IMR-90 (cell line): ENCODE results near the gene RFX2. TPM values are rescaled to one million over a fixed set of nuclear protein-coding genes. Genes with fewer than 3 reads are reported as not detected.

ENCODE experiments used
- ATAC-seq: fragments of 200-7000 bp; cut with Tn5 transposase; 2 replicates; pipeline ENCODE4 v1.9.1; 2020; ENCODE audit warnings: low read depth, mild to moderate bottlenecking, moderate library complexity
- BruUV-seq: library from RNA; stranded (reverse); fragments of 400-500 nt; replicated peaks from 2 replicates; lab custom pipeline; 2021; lab: Mats Ljungman, UMichigan
- CTCF ChIA-PET: fragments of 300-600 bp; formaldehyde crosslinking; extraction: SDS; loops from one replicate; lab custom pipeline; 2021; ENCODE audit warnings: antibody characterized with exemption; lab: Yijun Ruan, JAX
- POLR2A ChIA-PET: fragments of 300-600 bp; sonication (Branson Sonifier 250); formaldehyde crosslinking; loops from one replicate; lab custom pipeline; 2022; ENCODE audit warnings: antibody characterized with exemption; ENCODE audit not compliant: unreplicated experiment; lab: Charles Lee
- DNase-seq: peaks from one replicate; pipeline ENCODE4 v3.0.0; 2013
- H2AFZ ChIP-seq: replicated peaks from 2 replicates; pipeline ENCODE3; 2013; ENCODE audit warnings: low read length, mild to moderate bottlenecking; ENCODE audit not compliant: poor library complexity
- H2AK5ac ChIP-seq: 2 replicates; pipeline ENCODE4 v1.6.1; 2013; ENCODE audit warnings: low read depth, low read length, inconsistent platforms
- H2AK9ac ChIP-seq: replicated peaks from 2 replicates; pipeline ENCODE3; 2013; ENCODE audit warnings: mild to moderate bottlenecking, low read depth, low read length, moderate library complexity; ENCODE audit not compliant: poor library complexity
- H2BK120ac ChIP-seq: 2 replicates; pipeline ENCODE4 v1.6.1; 2013; ENCODE audit warnings: low read depth, low read length, inconsistent platforms
- H2BK15ac ChIP-seq: 3 replicates; pipeline ENCODE4 v1.6.1; 2013; ENCODE audit warnings: low read depth, low read length, inconsistent platforms
- H2BK20ac ChIP-seq: 2 replicates; pipeline ENCODE4 v1.6.1; 2013; ENCODE audit warnings: low read depth, mild to moderate bottlenecking, inconsistent platforms, low read length, moderate library complexity
- H2BK5ac ChIP-seq: 2 replicates; pipeline ENCODE4 v1.6.1; 2013; ENCODE audit warnings: mild to moderate bottlenecking, low read depth, low read length, inconsistent platforms; ENCODE audit not compliant: poor library complexity, severe bottlenecking
- H3K14ac ChIP-seq: replicated peaks from 2 replicates; pipeline ENCODE4 v1.6.1; 2013; ENCODE audit warnings: low read depth, low read length, inconsistent platforms
- H3K18ac ChIP-seq: 2 replicates; pipeline ENCODE4 v1.6.1; 2013; ENCODE audit warnings: low read depth, low read length, control low read depth
- H3K23ac ChIP-seq: 2 replicates; pipeline ENCODE4 v1.6.1; 2013; ENCODE audit warnings: low read depth, low read length, inconsistent platforms
- H3K27ac ChIP-seq: 2 replicates; pipeline ENCODE4 v1.5.1; 2013; ENCODE audit warnings: mild to moderate bottlenecking, control low read depth, low read length; ENCODE audit not compliant: insufficient read depth
- H3K27me3 ChIP-seq: 2 replicates; pipeline ENCODE4 v1.6.1; 2013; ENCODE audit warnings: low read length; ENCODE audit not compliant: control insufficient read depth, insufficient read depth
- H3K36me3 ChIP-seq: 2 replicates; pipeline ENCODE4 v1.6.1; 2013; ENCODE audit warnings: low read length, mixed read lengths; ENCODE audit not compliant: control insufficient read depth, insufficient read depth
- H3K4ac ChIP-seq: 2 replicates; pipeline ENCODE4 v1.6.1; 2013; ENCODE audit warnings: low read depth, low read length, inconsistent platforms
- H3K4me1 ChIP-seq: 2 replicates; pipeline ENCODE4 v1.6.1; 2013; ENCODE audit warnings: low read length, mixed read lengths; ENCODE audit not compliant: control insufficient read depth, insufficient read depth
- H3K4me2 ChIP-seq: 2 replicates; pipeline ENCODE4 v1.6.1; 2013; ENCODE audit warnings: low read depth, mild to moderate bottlenecking, control low read depth, low read length, moderate library complexity
- H3K4me3 ChIP-seq: 2 replicates; pipeline ENCODE4 v1.5.1; 2013; ENCODE audit warnings: low read depth, mild to moderate bottlenecking, control low read depth, low read length, moderate library complexity; ENCODE audit not compliant: insufficient read depth
- H3K56ac ChIP-seq: 2 replicates; pipeline ENCODE4 v1.6.1; 2013; ENCODE audit warnings: low read length, inconsistent platforms; ENCODE audit not compliant: insufficient read depth; ENCODE audit errors: extremely low read depth
- H3K79me1 ChIP-seq, 2 experiments: 2 replicates each; pipeline ENCODE4 v1.6.1; 2013; ENCODE audit warnings: low read length in 2 of 2, inconsistent platforms in 1 of 2, low read depth in 1 of 2
- H3K9ac ChIP-seq: 2 replicates; pipeline ENCODE4 v1.6.1; 2013; ENCODE audit warnings: low read depth, low read length, control low read depth
- H3K9me1 ChIP-seq: 2 replicates; pipeline ENCODE4 v1.6.1; 2013; ENCODE audit warnings: low read length, inconsistent platforms; ENCODE audit not compliant: insufficient read depth
- H3K9me3 ChIP-seq: 2 replicates; pipeline ENCODE4 v1.6.1; 2013; ENCODE audit warnings: low read length; ENCODE audit not compliant: control insufficient read depth, insufficient read depth
- H4K20me1 ChIP-seq: 2 replicates; pipeline ENCODE4 v1.6.1; 2013; ENCODE audit warnings: low read length, inconsistent platforms; ENCODE audit not compliant: insufficient read depth
- H4K5ac ChIP-seq: 2 replicates; pipeline ENCODE4 v1.6.1; 2013; ENCODE audit warnings: mild to moderate bottlenecking, low read depth, low read length, control low read depth
- H4K8ac ChIP-seq, 2 experiments: 2 replicates each; pipeline ENCODE4 v1.6.1; 2013; ENCODE audit warnings: low read depth in 2 of 2, low read length in 2 of 2, control low read depth in 1 of 2, inconsistent platforms in 1 of 2
- H4K91ac ChIP-seq: 2 replicates; pipeline ENCODE4 v1.6.1; 2013; ENCODE audit warnings: low read depth, low read length, inconsistent platforms; ENCODE audit not compliant: insufficient read depth
- BHLHE40 ChIP-seq: fragments of 150-350 bp; IDR thresholded peaks from 2 replicates; pipeline ENCODE4 v1.6.1; 2016; ENCODE audit warnings: mild to moderate bottlenecking, low read depth, low read length
- CEBPB ChIP-seq: IDR thresholded peaks from 2 replicates; pipeline ENCODE4 v1.6.1; 2012; ENCODE audit warnings: low read depth, low read length, improper control_type of control experiment
- CHD1 ChIP-seq: IDR thresholded peaks from 2 replicates; pipeline ENCODE4 v1.6.1; 2012; ENCODE audit warnings: low read depth, low read length, improper control_type of control experiment
- CTCF ChIP-seq: conservative IDR thresholded peaks from 2 replicates; pipeline ENCODE4 v1.5.1; 2012; ENCODE audit warnings: mild to moderate bottlenecking, low read depth, low read length, improper control_type of control experiment
- FOS ChIP-seq: fragments of 150-350 bp; IDR thresholded peaks from 2 replicates; pipeline ENCODE4 v1.6.1; 2016; ENCODE audit warnings: low read depth, low read length
- MAFK ChIP-seq: IDR thresholded peaks from 2 replicates; pipeline ENCODE4 v1.6.1; 2012; ENCODE audit warnings: low read depth, low read length, improper control_type of control experiment
- MXI1 ChIP-seq: IDR thresholded peaks from 2 replicates; pipeline ENCODE4 v1.6.1; 2012; ENCODE audit warnings: low read depth, mild to moderate bottlenecking, low read length, moderate library complexity, borderline replicate concordance
- NFE2L2 ChIP-seq: fragments of 150-350 bp; IDR thresholded peaks from 2 replicates; pipeline ENCODE4 v1.6.1; 2016; ENCODE audit warnings: low read depth, mild to moderate bottlenecking, low read length
- RAD21 ChIP-seq: IDR thresholded peaks from 2 replicates; pipeline ENCODE4 v1.6.1; 2012; ENCODE audit warnings: low read length, improper control_type of control experiment
- RFX5 ChIP-seq: IDR thresholded peaks from 2 replicates; pipeline ENCODE4 v1.8.0; 2012; ENCODE audit warnings: low read depth, mild to moderate bottlenecking, low read length, moderate library complexity
- USF2 ChIP-seq: fragments of 150-350 bp; IDR thresholded peaks from 2 replicates; pipeline ENCODE4 v1.6.1; 2017; ENCODE audit warnings: mild to moderate bottlenecking, antibody characterized with exemption, low read length, low read depth
- WGBS, 2 experiments: methylation state at CpG; one replicate each; pipeline versions ENCODE4 v1.1.5 to v1.1.7; 2013; ENCODE audit warnings: missing lambda C conversion rate in 2 of 2; ENCODE audit not compliant: insufficient read length in 1 of 2; ENCODE audit errors: extremely low coverage in 2 of 2; 5-methylcytosine and 5-hydroxymethylcytosine counted together
- dilution Hi-C: fragments of 300-500 bp; cut with HindIII; formaldehyde crosslinking; loops from one replicate; pipeline ENCODE4 v1.14.3; 2018; ENCODE audit warnings: low sequenced_read_pairs; ENCODE audit not compliant: unreplicated experiment
- in situ Hi-C: fragments of 300-500 bp; cut with MboI; formaldehyde crosslinking; loops from 3 replicates; pipeline ENCODE4 v1.14.3; 2019; ENCODE audit warnings: low sequenced_read_pairs, inconsistent platforms, mixed read lengths
- intact Hi-C: fragments of 100-400 bp; cut with micrococcal nuclease; formaldehyde crosslinking; loops from 2 replicates; pipeline ENCODE4 v1.10.0; 2022
- polyA plus RNA-seq, 3 experiments: library from polyadenylated mRNA; depleted of rRNA; stranded (reverse); fragments of >200 nt; gene quantifications; 2 replicates each; pipeline ENCODE4 v1.2.3, GENCODE V29; 2012; ENCODE audit warnings: low replicate concordance in 1 of 3
- total RNA-seq: library from RNA; depleted of rRNA; stranded (reverse); fragments of >200 nt; gene quantifications from 2 replicates; pipeline ENCODE4 v1.2.3, GENCODE V29; 2012

Gene RFX2
- total and polyA plus RNA-seq, 2 of the 4 experiments (the other 2 are of a cell fraction) = 2.2 to 4.9 TPM

- TF ChIP-seq USF2 = no peak
- TF ChIP-seq MAFK = no peak
- no peak for TF ChIP-seq CEBPB
- TF ChIP-seq NFE2L2 = no peak
- TF ChIP-seq MXI1 = no peak
- TF ChIP-seq CHD1 = no peak
- TF ChIP-seq RAD21 = no peak
- TF ChIP-seq CTCF = no peak
- TF ChIP-seq RFX5 = no peak
- TF ChIP-seq BHLHE40 = no peak
- no peak for TF ChIP-seq FOS
- H2BK120ac ChIP-seq = no peak overlapping the region
- H3K9me3 ChIP-seq = no peaks in the 10 kb centered on the region
- no peak overlapping the region for H3K18ac ChIP-seq
- H4K8ac ChIP-seq = no peak overlapping the region
- peaks cover 92% of the 10 kb centered on the region for H4K20me1 ChIP-seq
- no peak overlapping the region for H3K23ac ChIP-seq
- CTCF ChIA-PET = no interaction called here
- dilution Hi-C loops = no loop called here
- H3K27me3 ChIP-seq = no peaks in the 10 kb centered on the region
- BruUV-seq = no TSS peak
- no peak overlapping the region for H2BK5ac ChIP-seq
- in situ Hi-C loops = no loop called here
- peaks cover 30 to 99% of the 10 kb centered on the region in 2 experiments for H3K79me1 ChIP-seq
- no peak overlapping the region for H2BK15ac ChIP-seq
- no peak overlapping the region for H3K9ac ChIP-seq
- no peak overlapping the region for H2AFZ ChIP-seq
- no peak overlapping the region for H3K56ac ChIP-seq
- peak overlapping the region; percentile 20 for H2AK9ac ChIP-seq
- DNase-seq (no peak), ATAC-seq (no peak)
- no peak overlapping the region for H4K91ac ChIP-seq
- H3K4me2 ChIP-seq = no peak overlapping the region
- POLR2A ChIA-PET = no interaction called here
- H3K4me1 ChIP-seq = peaks cover 50% of the 10 kb centered on the region
- intact Hi-C loops = no loop called here
- peak overlapping the region; percentile 69; the same call in 1 of the 2 replicates for H3K4ac ChIP-seq
- H3K36me3 ChIP-seq = no peaks in the 10 kb centered on the region; the same call in 1 of the 2 replicates
- no peak overlapping the region for H3K14ac ChIP-seq
- H3K27ac ChIP-seq = no peak overlapping the region
- no peak overlapping the region for H2BK20ac ChIP-seq
- 94% methylated on average over 8 of the region's 10 CpGs; no CpG with 5 or more reads in 1 of the 2 experiments for WGBS, 2 experiments
- H3K9me1 ChIP-seq = peaks cover 58% of the 10 kb centered on the region
- no peak overlapping the region for H3K4me3 ChIP-seq
- peak overlapping the region; percentile 26 for H2AK5ac ChIP-seq
- H4K5ac ChIP-seq = no peak overlapping the region
These were observed 151.5 kb downstream of the RFX2 start for GRCh38 chr19:5958851-5959122.
